ENCODE results near the gene USP21. TPM values are rescaled to one million over a fixed set of nuclear protein-coding genes. Genes with fewer than 3 reads are reported as not detected.

USP21 gene
- total and polyA plus RNA-seq, 2 of the 13 experiments (the other 11 are each of a cell fraction or from before 2014, with no cell fraction given) = 10.1 to 33.1 TPM

- TF ChIP-seq GMEB1 (CRISPR knock-in tag; IDR thresholded peaks at IDR 0.05; ENCODE audit: borderline replicate concordance) = peak; percentile 63; the same call in 1 of the 2 replicates
- TF ChIP-seq MEIS1 (CRISPR knock-in tag; IDR thresholded peaks at IDR 0.05; ENCODE audit: borderline replicate concordance) = 0 out of 2 replicates have a peak, but pooled peaks have one; percentile 80
- peak; percentile 71; the same call in 1 of the 2 replicates for TF ChIP-seq FOXK1 (CRISPR knock-in tag; IDR thresholded peaks at IDR 0.05; ENCODE audit: borderline replicate concordance, low read depth)
- TF ChIP-seq ARID4A (CRISPR knock-in tag; IDR thresholded peaks at IDR 0.05; ENCODE audit: borderline replicate concordance) = peak; percentile 80; the same call in 1 of the 2 replicates
- TF ChIP-seq SALL1 (CRISPR knock-in tag; IDR thresholded peaks at IDR 0.05) = peak; percentile 65
- no peak for TF ChIP-seq KDM4B (CRISPR knock-in tag; IDR thresholded peaks at IDR 0.05)
- TF ChIP-seq PBX3 (CRISPR knock-in tag; IDR thresholded peaks at IDR 0.05; ENCODE audit: borderline replicate concordance) = no peak
- peak; percentile 90 for TF ChIP-seq ASH2L (IDR thresholded peaks at IDR 0.05; ENCODE audit: insufficient read length, low read depth, low read length)
- peak; percentile 75 for TF ChIP-seq POGK (CRISPR knock-in tag; conservative IDR thresholded peaks at IDR 0.05)
- TF ChIP-seq SIN3B (IDR thresholded peaks at IDR 0.05; ENCODE audit: low read length) = peak; percentile 52; the same call in 1 of the 2 replicates
- peak; percentile 54; the same call in 1 of the 2 replicates for TF ChIP-seq GPN1 (CRISPR knock-in tag; IDR thresholded peaks at IDR 0.05; ENCODE audit: borderline replicate concordance)
- TF ChIP-seq JUNB (CRISPR knock-in tag; IDR thresholded peaks at IDR 0.05; ENCODE audit: borderline replicate concordance) = no peak
- TF ChIP-seq POLR2AphosphoS5 (IDR thresholded peaks at IDR 0.05; ENCODE audit: low read depth, low read length) = peak; percentile 89
- TF ChIP-seq ADNP (CRISPR knock-in tag; IDR thresholded peaks at IDR 0.05) = no peak
- TF ChIP-seq RXRA (CRISPR knock-in tag; IDR thresholded peaks at IDR 0.05) = 0 out of 2 replicates have a peak, but pooled peaks have one; percentile 40
- peak; percentile 41; the same call in 1 of the 2 replicates for TF ChIP-seq ZNF615 (CRISPR knock-in tag; IDR thresholded peaks at IDR 0.05; ENCODE audit: borderline replicate concordance)
- no peak for TF ChIP-seq JUN (CRISPR knock-in tag; IDR thresholded peaks at IDR 0.05)
- 0 out of 2 replicates have a peak, but pooled peaks have one; percentile 20 for TF ChIP-seq FOXK2 (IDR thresholded peaks at IDR 0.05)
- TF ChIP-seq TOPORS (CRISPR knock-in tag; IDR thresholded peaks at IDR 0.05) = peak; percentile 53; the same call in 1 of the 2 replicates
- TF ChIP-seq SRF (IDR thresholded peaks at IDR 0.05; ENCODE audit: low read depth, low read length) = 0 out of 2 replicates have a peak, but pooled peaks have one; percentile 38
- no peak for TF ChIP-seq REL (CRISPR knock-in tag; conservative IDR thresholded peaks at IDR 0.05)
These were observed 5.5 kb upstream of the USP21 start, which contains the start of gene UFC1 (continued) for GRCh38 chr1:161153682-161154337.
